ENCODE data around the gene MAP1A.

MAP1A gene
- 9.9 to 31.8 reads per million in 2 donors for total RNA-seq

DNA sequence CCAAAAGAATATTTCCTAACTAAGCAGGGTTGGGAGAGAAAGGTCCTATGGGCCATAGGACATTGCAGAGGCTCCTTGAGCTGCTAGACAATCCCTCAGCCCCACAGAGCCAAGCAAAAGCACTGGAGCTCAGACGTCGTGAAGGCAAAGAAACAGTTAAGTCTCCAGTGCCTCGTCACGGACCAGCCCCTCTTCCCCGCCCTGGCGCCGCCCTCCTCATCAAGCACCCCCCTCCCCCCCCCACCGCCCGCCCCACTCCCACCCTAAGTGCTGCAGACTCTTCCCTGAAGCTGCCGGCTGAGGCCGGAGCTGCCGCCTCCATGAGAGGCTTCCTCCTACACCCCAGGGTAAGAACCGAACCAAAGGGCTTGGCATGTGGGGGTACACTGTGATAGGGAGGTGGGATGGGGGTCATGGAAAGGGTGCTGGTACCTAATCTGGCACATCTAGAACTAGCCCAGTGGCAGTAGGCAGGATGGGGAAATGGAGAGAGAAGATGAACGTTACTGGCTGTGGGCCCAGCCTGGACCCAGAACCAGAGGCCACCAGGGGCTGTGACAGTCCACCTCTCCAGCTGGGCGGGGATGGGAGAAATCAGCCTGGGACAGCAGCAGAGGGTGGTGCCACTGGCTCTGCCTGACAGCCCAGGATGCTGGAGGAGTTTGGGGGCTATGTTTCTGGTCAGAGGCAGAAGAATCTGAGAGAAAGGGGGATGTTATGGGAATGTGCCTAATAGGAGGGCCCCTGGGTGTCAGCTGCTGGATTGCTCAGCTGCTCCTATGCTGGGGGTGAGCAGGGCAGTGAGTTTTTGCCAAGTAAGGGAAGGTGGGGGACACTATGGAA is at the start of gene MAP1A:
Gene MAP1A, plus strand, starts transcription at position 255 of the 843 bp plus-strand sequence. CDS start 3,866 bp downstream, outside the sequence.
- no peak for DNase-seq

DNA sequence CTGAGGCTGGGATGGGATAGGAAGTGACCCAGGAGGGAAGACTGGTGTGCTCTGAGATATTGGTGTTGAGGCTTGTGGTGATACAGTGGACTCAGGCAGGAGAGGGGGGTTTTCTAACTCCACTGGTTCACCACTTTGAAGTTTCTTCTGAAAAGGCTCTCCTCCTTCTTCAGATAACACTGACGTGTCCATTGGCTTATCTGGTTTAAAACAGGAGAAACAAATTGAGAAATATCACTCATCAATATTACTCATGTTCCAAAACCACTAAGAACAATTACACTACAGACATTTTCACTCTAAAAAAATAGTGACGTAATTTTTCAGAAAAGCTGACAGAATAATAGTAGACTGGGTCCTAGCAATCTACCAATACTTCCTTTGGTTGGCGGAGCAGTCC is 47.5 kb upstream of the MAP1A start:
- DNase-seq: peak in 1 of 5 experiments; percentile 46

DNA sequence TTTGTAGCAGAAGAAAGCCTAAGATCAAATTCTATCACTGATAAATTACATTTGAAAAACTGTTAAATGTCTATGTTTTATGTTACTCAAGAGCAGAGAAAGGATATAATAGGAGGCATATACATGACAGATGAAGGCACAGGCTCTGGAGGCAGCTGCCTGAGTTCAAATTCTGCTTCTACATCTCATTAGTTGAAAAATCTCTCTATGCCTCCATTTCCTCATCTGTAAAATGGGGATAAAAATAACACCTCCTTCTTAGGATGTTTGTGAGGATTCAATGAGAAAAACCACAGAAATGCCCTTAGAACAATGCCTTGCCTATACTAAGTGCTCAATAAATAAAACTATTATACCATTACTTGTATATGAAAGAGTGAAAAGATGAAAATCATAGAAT is 45.4 kb upstream of the MAP1A start:
- DNase-seq: no peak

DNA sequence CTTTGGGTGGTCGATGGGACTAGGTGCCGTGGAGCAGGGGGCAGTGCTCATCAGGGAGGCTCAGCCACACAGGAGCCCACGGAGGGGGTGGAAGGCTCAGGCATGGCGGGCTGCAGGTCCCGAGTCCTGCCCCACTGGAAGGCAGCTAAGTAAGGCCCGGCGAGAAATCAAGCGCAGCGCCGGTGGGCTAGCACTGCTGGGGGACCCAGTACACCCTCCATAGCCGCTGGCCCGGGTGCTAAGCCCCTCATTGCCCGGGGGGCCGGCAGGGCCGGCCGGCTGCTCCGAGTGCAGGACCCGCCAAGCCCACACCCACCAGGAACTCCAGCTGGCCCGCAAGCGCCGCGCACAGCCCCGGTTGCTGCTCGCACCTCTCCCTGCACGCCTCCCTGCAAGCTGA is 43.5 kb upstream of the MAP1A start:
- DNase-seq: no peak

DNA sequence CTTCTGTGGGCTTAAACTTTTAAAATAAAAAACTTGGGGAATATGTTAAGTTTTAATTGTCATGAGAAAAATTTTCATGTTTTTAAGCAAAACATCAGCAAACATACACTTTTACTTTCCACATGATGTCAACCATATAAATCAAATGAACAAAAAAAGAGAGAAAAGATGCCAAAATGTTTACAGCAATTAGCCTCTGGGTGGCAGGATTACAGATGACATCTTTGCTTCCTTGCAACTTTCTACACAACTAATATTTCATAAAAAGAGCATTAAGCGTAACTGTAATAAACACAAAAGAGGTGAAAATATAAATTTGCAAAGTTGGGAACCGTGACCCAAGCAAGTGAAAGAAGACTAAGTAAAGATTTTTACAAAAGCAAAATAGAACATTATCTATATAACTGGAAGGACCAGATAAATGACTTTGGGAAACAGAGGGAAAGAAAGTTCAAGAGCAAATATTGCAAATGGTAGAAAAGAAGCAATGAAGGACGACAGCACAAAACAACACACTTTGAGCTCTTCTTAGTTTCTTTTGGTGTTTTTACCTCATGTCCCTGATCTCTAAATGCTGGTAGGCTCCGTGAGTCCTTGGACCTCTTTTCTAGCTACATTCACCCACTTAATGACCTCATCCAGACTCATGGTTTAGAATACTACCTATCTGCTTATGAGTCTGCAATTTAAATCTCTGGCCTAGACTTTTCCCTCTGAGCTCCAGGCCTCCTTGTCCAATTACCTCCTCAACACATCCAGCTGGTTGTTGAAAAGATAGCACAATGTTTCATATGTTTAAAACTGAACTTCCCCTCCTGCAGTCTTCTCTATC is 33.9 kb upstream of the MAP1A start:
- peak in 1 of 5 experiments; percentile 46 for DNase-seq

DNA sequence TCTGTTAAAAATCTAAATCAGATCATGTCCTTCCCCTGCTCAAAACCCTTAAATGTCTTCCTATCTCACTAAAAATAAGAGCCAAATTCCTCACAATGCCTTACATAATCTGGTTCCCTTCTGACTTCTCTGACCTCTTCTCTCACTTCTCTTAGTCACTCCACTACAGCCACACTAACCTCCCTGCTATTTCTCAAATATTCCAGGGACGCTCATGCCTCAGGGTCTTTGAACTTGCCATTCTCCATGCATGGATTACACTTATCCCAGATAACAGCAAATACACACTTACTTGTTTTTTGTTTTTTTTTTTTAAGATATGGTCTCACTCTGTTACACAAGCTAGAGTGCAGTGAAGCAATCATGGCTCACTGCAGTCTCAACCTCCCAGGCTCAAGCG is 33.0 kb upstream of the MAP1A start:
- DNase-seq: no peak

DNA sequence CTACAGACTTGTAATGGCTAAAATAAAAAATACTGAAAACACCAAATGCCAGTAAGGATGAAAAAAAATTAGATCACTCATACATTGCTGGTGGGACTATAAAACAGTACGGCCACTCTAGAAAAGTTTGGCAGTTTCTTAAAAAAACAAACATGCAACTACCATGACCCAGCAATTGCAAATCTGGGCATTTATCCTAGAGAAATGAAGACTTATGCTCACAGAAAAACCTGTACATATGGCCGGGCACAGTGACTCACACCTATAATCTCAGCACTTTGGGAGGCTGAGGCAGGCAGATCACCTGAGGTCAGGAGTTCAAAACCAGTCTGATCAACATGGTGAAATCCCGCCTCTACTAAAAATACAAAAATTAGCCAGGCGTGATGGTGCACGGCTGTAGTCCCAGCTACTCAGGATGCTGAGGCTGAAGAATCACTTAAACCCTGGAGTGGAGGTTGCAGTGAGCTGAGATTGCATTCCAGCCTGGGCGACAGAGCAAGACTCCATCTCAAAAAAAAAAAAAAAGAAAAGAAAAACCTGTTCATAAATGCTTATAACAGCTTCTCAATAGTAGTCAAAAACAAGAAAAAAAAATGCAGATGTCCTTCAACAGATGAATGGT is 30.0 kb upstream of the MAP1A start:
- no peak for DNase-seq

DNA sequence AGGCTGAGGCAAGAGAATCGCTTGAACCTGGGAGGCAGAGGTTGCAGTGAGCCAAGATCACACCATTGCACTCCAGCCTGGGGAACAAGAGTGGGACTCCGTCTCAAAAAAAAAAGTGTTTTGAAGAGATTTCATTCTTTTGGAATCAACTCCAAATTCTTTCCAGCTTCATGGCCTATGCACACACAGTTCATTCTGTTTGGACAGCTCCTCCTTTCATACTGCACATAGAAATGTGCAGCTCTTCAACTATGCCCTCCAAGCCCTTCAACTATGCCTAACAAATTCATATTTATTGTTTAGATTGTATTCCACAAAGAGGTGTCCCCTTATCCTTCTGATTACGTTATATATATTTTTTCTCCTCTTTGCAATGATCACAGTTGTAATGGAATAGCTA is 28.6 kb upstream of the MAP1A start:
- no peak for DNase-seq

DNA sequence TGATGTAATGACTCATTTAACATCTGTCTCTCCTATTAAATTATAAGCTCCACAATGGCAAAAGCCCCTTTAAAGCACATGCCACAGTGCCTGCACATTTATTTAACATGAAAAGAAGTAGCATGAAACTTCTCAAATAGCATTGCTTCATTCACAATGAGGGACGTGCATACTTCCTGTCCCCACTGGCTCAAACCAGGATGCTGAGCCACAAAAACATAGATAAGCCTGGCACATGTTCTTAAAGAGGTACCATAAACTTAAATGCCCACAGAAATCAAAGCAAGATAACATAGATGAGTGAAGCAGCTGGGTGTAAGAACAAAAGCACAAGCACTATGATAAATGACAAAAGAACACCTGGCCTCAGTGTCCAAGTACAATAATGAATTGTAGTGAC is 28.2 kb upstream of the MAP1A start:
- peak in 1 of 5 experiments; percentile 76 for DNase-seq

DNA sequence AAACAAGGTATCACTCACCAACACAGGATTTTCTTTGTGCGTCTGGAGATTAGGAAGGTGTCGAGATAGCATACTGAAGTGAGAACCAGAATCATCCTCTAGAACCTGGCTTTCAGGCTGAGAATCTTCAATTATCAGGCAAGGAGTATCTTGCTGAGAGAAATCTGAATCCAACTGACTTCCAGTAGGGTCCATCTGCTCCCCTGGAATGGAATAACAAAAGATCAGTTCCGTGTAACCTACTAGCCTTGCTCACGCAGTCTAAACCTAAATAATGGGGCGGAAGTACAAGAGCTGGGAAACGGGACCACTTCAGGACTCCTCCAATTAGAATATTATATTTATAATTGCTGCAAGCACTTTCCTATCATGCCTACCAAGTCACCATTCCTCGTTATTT is 25.1 kb upstream of the MAP1A start:
- no peak for DNase-seq

DNA sequence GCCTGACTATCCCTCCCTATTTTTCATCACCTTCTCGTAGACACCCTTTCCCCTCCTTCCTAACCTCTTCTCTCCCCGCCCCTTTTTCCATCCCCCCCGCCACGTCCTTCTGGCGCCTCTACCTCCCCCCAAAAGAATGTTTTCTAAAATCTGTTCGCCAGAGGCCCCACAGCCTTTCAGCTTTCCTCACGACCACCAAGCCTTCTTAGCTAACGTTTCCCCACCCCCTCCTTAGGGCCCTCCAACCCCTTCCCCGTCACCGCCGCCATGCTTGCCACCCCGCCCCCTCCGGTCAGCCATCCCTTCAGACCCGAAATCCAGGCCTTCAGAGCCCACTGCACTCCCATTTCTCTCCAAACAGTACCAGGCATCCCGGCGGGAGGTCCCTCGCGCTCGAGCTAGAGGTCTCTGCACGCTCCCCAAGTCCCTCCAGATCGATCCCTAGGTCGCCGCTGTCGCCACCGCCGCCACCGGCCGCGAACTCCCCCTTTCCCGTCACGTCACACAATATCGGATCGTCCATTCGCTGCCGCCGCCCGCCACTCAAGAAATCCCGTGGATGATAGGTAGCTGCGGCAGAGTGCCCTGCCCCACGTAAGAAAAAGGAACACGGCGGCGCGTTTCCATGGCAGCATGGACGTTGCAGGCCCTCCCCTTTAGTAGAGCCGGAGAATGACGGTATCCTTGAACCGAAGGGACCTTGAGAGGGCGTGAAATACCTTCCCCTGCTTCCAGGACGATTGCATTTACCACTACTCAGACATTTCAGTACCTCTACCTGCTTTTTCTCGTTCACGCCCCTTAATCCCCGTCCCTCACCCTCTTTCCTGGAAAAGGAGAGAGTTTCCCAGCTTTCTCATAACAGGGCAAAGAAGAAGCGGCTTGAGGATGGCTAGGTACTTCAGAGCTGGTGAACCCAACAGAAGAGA is 24.5 kb upstream of the MAP1A start, which contains the start of gene TP53BP1:
Gene TP53BP1, minus strand, starts transcription at position 484 of the 929 bp plus-strand sequence. Its CDS starts 113 bp downstream, at position 371.
- DNase-seq: peak; percentile 85 to 97 (median 93)

DNA sequence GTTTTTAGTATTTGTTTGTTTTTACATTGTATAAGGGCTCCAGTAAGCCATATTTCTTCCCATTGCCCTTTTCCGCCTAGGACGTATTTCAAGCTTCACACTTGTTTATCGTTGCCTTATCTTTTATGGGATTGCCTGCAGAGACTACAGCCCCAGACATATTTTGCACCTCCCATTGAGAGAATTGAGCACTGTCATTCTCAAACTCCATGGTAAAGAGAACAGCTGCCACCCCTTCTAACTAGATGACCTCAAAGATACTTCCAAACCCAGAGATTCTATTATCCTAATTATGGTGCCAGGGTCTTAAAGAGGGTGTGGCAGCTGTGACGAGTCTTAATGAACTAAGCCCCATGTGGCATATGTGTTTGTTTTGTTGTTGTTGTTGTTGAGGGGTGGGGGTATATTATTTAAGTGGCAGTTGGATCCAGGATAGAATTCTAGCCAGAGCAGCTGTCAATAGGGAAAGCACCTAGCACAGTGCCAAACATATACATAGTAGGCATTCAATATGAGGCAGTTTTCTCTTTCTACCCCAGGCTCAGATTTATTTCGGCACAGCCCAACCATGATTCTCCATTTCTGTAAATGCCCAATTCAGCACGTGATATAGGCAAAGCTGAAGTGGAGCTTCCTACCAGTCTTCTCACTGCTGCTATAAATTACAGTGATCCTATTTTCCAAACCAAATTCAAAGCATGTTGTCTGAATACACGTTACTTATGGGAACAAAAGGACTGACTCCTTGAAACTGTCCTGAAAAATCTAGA is 23.5 kb upstream of the MAP1A start:
- DNase-seq: no peak

DNA sequence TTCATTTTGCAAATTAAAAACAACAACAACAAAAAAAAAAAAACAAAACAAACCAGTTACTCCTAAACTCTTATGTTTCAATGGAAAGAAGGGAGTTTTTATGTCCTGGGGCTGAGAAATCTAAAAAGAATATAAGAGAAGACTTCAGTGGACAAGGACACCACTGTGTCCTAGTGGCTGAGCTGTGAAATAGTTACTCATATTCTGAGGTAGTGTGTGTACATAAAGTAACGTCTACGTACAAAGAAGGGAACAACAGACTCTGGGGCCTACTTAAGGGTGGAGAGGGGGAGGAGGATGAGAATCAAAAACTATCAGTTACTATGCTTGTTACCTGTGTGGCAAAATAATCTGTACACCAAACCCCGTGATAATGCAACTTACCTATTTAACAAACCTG is 18.4 kb upstream of the MAP1A start:
- DNase-seq: no peak

DNA sequence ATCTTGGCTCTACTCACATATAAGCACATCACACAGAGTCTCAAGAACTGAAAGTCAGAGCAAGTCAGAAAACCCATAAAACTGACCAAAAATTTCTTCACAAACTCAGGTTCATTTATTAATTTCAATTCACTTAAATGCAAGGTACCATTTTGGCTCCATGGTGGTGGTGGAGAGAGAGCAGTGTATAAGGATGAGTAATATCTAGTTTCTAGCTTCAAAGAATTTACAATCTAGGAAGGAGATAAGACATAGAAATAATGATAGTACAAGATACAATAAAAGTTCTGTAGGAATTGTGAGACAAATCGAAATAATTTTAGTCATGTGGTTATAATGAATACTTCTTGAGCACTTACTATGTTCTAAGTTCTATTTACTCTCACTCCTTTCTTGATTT is 17.8 kb upstream of the MAP1A start:
- peak in 1 of 5 experiments; percentile 19 for DNase-seq

DNA sequence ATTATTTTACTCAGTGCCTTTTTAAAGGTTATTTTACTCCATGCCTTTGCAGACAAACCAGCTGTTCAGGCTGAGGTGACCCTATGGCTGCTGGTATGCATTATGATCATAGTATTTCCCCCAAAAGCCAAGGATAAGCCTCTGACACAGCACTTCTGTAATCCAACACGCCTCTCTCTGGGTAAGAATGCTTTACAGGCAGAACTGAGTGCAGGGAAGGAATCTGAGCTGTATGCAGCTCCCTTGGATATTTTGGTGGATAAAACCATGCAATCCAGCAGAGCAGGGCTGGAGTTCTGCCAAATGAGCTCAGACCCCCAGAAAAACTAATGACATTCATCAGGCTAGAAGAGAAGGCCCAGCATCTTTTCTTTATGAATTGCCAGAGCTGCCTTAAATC is 11.7 kb upstream of the MAP1A start:
- no peak for DNase-seq

DNA sequence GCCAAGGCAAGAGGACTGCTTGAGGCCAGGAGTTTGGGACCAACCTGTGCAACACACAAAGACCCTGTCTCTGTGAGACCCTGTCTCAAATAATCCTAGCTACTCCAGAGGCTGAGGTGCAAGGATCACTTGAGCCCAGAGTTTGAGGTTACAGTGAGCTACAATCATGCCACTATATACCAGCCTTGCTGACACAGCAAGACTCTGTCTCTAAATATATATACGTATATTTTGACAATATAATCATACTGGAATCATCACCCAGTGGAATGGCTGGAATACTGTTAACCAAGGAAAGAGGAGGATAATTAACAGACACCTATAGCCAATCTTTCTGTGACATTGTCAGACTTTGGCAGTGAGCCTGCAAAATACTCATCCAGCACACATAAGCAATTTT is 9.0 kb upstream of the MAP1A start:
- DNase-seq: no peak

DNA sequence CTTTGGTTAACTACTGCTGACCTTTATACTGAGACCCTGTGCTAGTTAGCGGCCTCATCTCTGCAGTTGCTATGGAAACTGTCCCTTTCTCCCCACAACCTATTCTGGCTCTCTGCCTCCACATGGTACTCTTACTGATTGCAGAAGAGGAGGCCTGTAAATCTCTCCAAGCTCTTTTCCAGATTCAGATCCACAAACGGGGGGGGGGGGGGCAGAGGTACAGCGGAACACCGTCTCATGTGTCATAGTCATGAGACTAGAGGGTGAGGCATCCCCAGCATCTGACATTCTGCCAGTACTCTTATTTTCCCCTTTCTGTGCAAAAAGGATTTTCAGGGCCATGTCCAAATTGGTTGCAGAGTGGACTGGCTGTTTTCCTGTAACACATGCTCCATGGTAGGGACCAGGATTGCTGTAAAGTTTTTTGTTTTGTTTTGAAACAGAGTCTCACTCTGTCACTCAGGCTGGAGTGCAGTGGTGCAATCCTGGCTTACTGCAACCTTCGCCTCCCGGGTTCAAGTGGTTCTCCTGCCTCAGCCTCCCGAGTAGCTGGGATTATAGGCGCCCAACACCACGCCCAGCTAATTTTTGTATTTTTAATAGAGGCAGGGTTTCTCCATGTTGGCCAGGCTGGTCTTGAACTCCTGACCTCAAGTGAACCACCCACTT is 8.3 kb upstream of the MAP1A start:
- DNase-seq: no peak

DNA sequence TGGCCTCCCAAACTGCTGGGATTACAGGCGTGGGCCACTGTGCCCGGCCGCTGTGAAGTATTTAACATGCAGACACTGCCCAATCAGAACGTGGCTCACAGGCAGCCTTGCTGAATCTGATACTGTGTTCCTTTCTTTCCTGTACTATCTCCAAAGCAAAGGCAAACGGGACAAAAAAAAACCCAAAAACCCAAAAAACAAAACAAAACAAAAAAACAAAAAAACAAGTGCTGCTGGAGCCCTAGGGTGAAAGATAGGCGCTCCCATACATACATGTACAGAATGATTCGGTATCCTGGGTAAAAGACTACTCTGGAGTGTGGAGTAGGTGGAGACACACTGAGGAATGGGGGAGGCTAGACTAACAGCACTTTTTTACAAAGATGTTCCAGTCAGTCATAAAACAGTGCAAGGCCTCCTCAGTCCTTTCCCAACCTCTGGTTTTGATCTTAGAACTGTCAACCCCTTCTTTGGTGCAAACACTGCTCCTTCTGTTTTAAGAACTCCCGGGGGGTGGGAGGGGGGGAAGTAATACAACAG is 7.7 kb upstream of the MAP1A start:
- DNase-seq: no peak

DNA sequence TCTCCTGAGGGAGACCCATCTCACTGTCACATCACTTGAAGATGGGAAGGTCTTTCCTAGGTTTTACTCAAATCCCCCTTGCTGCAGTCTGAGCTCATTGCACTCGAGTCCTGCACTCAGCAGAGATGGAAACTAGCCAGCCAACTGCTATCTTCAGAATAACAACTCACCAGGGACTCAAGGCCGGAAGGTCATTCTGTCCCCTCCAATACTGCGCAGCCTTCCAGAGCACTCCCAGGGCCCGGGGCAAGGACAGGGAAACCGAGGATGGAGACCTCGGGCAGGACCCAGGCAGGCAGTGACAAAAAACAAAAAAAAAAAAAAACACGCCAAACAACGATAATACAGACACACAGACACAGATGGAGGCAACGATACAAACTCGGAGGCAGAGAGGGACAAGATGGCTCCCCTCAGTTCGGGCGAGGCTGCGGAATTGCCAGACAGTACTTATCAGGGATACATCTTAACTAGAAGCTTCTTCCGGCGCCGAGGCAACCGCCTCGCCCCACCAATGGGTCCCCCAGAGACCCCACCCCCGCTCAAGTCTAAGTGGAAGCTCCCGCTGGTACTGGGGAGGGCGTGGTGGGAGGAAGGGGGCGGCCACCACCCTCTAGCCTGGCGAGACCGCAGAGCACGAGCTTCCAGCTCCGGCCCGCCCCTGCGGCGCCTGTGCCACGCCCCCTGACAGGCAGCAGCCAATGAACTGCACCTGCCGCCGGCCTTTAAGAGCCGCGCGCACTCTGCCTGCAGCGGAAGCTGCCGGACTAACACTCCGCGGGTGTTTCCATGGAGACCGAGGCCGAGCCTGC is 7.0 kb upstream of the MAP1A start:
- peak; percentile 91 to 99 (median 95) for DNase-seq
